Activated CD4-positive, alpha-beta T cell treated with anti-CD3 and anti-CD28 coated beads, Interleukin-2, amount 50 U/mL, for 1 hour (primary cell): ENCODE results near the gene COMMD10.

ENCODE experiments used
- DNase-seq: peaks from one replicate; pipeline ENCODE4 v3.0.0-alpha.2; 2020

Gene COMMD10

DNA sequence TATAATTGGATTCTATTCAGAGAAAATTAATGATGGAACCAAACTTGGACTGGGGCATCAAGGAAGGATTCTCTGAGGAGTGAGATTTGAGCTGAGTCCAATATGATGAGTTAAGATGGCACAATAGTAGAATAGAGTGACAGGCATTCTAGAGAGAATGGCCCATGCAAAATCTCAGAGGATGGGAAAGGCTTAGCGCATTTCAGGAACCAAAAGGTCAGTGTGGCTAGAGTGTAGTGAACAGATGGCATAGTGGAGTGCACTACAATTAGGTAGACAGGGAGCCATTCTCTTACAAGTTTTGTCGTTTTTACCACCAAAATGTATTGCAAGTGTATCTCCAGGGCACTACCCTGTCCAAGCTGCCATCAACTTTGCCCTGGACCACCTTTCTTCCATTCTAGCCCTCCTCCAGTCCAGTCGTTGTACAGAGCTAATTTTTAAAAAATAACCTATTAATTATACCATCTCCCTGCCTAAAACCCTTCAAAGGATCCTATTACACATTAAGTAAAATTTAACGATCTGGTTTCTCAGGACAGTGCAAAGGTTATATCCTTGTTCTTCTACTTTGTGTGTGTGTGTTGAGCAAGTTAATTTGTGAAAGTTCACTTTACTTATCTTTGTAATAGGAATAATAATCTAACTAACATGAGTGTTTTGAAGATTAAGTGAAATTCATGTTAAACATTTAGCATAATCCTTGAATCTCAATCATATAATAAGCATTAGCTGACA, 211.7 kb downstream of the COMMD10 start:
- no peak for DNase-seq

DNA sequence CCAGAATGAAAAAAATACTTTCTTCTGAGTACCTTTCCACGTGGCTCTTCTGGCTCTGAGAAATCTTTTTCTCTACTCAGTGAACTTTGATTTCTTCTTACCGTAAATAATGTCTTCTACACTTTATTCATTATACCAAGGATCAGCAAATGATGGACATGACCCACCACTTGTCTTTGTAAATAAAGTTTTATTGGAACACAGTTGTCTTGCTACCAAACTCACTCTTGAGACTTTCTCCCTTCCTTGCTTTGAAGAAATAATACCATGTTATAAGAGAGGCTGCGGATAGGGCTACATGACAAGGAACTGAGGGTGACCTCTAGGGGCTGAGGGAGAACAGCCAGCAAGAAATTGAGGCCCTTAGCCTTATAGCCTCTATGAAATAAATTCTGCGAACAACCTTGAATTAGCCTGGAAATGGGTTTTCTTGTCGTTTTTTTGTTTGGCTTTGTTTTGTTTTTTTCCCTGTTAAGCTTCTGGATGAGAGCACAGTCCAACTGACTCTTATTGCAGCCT, 212.5 kb downstream of the COMMD10 start:
- no peak for DNase-seq

DNA sequence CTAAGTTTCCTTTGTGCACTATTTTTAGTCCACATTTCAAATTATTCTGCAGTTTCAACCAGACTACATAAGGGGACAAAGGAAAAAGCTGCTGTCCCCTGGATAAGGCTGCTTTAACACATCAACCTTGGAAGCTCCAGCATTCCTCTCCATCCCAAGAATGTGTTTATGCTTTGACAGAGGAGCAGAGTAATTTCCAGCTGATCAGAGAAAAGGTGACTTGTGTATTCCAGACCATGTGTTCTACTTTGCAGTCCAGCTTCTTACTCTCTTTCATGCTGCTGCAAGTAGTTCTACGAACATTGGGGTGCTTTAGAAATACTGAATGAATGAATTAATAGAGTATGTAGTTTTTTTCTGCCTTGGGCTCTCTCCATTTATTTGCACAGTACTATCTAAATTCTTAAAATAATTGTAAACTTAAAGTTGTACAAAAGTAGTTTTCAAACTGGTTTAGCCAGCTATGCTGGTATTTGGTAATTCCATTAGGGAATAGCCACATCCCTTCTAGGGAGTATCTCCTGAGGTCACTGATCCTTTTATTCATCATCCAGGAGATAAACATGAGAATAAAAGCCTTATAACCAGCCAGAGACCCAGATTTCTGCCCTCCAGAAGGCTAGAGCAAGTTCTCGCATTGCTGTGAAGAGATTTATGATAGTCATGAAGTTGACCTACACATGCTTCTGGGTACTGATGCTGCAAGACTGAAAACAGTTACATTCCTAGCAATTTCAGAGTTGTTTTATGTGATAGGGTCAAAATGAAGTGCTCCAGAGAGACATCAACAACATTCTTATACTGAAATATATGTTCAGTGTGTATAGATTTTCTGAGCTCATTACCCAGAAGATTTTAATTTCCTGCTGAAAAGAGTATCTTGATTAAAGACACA, 215.2 kb downstream of the COMMD10 start:
- DNase-seq: no peak

DNA sequence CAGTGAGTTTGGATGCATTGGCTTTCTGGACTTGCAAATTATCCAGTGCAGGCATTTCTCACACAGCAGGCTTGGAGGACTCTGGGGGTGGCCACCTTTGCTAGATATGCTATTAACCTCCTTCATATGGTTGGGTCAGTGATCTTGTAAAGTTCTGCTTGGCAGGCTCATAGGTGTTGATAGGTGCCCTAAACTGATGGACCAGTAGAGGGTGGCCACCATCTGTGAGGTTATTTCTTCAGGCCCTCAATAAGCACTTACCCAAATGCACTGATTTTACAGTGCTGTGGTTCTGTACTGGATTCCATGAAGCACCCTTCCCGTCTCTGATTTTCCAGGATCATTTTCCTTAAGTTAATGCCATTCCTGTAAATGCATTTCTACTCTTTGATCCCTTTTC, 216.3 kb downstream of the COMMD10 start:
- DNase-seq: no peak

DNA sequence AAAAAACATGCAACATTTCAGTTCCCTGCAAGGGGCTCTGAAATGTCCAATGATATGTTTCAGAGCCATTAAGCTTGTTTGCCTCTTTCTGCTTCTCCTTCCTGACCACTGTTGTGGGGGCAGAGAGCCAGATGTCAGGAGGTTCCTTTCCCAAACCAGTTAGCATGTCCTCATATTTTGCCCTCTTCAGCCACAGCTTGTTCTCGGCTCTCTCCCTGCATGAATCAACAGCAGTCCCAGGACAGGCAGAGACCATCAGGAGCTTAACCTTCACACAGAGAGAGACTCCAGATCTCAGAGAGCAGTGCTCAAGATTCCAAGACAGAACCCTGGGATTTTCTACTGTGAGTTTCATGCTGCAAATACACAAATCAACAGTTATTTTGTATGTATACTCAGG, 218.5 kb downstream of the COMMD10 start:
- no peak for DNase-seq

DNA sequence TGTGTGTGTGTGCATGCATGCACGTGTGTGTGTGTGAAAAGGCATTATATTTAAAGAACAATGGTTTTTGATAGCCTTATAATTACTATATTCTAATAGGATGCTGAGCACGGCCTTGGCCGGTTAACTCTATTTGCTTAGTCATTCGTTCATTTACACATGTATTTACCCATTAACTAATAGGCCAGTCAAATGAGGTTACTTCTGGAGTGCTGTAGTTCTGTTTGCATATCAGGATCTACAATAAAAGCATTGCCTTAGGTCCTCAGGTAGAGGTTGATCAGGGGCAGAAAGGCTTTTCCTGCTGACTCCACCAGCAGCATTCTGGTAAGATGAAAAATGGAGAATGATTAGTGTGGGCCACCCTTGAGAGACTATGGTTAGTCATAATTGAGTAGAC, 219.0 kb downstream of the COMMD10 start:
- DNase-seq: no peak

DNA sequence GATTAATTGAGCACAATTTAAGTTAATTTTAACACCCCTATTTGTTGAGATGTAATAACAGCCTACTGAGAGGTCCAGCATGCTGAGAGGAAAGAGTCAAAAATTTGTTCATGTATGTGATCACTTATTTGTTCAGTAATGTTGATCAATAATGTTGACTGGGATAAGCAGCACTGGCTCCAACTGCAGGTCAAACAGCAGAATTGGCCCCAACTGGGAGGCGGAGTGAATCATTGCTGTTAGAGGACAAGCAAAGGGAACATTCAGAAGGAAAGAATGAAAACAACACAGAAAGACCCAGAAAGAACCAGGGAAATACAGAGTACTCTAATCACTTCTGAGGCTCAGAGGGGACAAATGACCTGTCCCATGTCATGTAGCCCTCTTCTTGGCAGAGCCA, 221.1 kb downstream of the COMMD10 start:
- no peak for DNase-seq

DNA sequence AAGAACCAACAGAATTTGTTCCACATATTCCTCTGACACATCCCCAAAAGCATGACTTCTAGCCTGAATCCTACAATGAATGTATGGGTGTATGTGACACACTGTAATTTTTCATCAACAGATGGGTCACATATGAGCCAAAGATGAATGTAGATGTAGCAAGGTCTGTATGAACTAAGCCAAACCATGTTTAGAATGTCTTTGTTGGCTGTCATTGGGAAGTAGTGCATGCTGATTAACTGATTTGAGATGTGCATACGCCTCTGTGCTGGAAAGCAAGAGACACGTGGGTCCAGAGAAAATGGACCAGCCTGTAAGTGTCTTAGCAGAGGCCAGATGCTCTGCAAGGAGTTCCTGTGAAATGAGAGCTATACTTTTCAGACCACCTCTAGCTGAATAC, 222.0 kb downstream of the COMMD10 start:
- no peak for DNase-seq

DNA sequence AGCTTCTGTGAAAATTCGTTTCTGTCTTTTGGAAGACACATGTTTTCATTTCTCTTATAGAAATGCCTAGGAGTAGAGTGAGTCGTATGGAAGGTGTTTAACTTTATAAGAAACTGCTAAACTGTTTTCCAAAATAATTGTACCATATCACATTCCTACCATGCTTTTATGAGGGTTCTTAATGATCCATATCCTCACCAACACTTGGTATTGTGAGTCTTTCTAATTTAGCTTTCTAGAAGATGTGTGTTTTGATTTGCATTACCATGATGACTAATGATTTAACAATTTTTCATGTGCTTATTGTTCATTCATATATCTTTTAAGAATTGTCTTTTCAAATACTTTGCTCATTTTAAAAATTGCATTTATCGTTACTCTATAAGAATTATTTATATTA, 223.6 kb downstream of the COMMD10 start:
- DNase-seq: no peak

DNA sequence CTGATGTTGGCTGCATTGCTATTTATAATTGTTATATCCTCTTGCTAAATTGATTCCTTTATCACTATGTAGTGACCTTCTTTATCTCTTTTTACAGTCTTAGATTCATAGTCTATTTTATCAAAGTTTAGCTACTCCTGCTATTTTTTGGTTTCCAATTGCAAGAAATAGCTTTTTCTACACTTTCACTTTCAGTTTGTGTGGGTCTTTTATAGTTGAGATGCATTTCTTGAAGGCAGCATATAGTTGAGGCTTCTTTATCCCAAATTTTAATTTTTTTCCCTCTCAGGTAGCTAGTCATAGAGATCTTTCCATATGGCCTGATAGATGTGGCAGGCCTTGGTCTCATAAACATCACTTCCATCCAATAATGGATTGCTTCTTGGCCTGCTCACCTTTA, 228.5 kb downstream of the COMMD10 start:
- no peak for DNase-seq

DNA sequence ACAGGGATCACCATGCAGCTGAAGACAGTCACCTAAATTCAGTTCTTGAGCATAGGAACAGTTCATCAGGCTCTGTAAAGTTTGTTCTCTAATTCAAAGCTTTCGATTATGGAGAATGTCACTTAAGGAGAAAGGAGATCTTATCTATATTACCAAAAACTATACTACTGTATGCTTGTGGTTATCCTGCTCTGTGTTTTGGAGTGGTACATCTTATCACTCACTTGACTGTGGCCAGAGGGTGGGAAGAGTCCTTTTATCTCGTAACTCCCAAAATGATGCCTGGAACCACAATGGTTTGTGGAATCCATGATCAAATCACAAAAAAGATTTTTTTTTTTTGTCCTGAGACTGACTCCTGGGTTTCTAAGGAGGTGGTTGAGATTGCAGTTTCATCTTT, 230.7 kb downstream of the COMMD10 start:
- no peak for DNase-seq

DNA sequence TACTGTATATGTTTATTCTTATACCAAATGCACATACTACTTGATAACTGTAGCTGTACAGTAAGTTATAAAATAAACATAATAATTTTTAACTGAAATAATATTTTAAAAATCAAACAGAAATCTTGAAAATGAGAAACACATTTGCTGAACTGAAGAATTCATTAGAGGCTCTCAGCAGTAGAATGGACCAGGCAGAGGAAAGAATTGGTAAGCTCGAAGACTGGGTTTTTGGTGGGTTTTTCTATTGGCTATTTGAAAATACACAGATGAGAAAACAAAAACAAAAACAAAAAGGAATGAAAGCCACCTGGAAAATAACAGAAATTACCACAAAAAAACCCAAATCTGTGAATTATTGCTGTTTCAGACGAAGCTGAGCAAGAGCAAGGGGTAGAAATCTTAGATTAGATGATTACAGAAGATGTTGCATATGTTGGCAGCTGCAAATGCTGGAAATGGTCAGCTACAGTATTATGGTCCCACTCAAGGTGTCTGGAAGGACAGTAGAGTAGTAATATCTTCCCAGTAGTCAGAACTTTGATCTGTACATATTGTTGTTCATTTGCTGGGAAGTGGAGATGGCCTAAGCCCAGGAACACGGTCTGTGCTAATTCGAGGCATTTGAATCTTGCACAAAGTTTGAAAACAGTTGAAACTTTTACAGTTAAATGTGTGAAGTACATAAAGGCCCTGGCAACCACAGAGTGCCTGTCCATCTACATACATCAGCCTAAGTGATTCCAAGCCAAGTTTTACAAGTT, 233.4 kb downstream of the COMMD10 start:
- DNase-seq: no peak

DNA sequence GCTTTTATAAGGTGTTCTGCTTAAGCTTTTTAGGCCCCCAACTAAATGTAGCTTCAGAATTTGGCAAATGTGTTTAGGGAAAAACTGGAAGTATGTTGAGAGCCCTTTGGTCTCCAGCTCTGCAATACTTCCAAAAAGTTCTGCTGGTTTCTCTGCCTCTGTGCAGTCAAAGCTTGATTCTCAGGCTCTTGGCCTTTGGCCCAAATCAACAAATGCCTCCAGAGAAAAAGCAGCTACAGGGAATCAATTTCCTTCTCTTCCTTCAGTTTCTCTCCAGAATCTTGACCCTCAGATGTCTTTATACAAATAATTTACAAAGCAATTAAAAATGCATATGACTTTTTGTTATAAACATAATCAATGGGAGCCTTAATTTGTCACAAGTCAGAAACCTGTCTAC, 235.7 kb downstream of the COMMD10 start:
- no peak for DNase-seq

DNA sequence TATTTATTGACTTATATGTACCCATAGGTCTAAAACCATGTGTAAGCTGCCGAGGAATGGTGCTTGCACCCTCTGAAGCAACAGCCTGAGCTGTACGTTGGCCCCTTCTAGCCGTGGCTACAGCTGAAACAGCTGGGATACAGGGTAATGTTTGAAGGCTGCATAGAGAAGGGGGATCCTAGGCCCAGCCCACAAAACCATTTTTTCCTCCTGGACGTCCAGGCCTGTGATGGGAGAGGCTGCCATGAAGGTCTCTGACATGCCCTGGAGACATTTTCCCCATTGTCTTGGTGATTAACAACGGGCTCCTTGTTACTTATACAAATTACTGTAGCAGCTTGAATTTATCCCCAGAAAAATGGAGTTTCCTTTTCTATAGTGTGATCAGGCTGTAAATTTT, 244.7 kb downstream of the COMMD10 start:
- DNase-seq: no peak

DNA sequence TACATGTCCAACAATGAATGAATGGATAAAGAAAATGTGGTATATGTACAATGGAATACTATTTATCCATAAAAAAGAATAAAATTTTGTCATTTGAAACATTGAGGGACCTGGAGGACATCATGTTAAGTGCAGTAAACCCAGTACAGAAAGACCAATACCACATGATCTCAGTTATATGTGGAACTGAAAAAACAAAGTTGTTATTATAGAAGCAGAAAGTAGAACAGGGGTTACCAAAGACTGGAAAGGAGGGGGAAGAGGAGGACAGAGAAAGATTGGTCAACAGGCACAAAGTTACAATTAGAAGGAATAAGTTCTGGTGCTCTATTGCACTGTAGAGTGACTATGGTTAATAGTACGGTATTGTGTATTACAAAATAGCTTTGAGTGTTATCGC, 256.0 kb downstream of the COMMD10 start:
- no peak for DNase-seq
